GM18520 (cell line): Measurements from ENCODE around the gene ACYP2.
"Not testable (repeated sequence)": the region's sequence is repeated elsewhere in the genome, so short reads cannot be mapped to it uniquely, and the experiment has no call there.

ENCODE experiments used
- ATAC-seq: cut with Tn5 transposase; IDR thresholded peaks from one replicate; pipeline ENCODE4 v1.9.1; 2021; ENCODE audit not compliant: unreplicated experiment

The ACYP2 gene

GRCh38 chr2:54313147-54313546 lies 197.7 kb downstream of the ACYP2 start:
- no peak for ATAC-seq

- ATAC-seq = no peak
Observed at GRCh38 chr2:54317973-54318372, 202.6 kb downstream of the ACYP2 start.

GRCh38 chr2:54318821-54319220 lies 203.4 kb downstream of the ACYP2 start:
- no peak for ATAC-seq

- ATAC-seq = no peak
Observed at GRCh38 chr2:54321047-54321446, 205.6 kb downstream of the ACYP2 start.

GRCh38 chr2:54324517-54324916 lies 209.1 kb downstream of the ACYP2 start:
- not testable (repeated sequence) for ATAC-seq

GRCh38 chr2:54325148-54325547 lies 209.7 kb downstream of the ACYP2 start:
- ATAC-seq = no peak

- ATAC-seq = no peak
Observed at GRCh38 chr2:54329482-54330161, 214.2 kb downstream of the ACYP2 start.

- peak; percentile 83 for ATAC-seq
Observed at GRCh38 chr2:54330162-54330925, 214.9 kb downstream of the ACYP2 start.

- ATAC-seq = no peak
Observed at GRCh38 chr2:54330926-54331835, 215.8 kb downstream of the ACYP2 start.

GRCh38 chr2:54332386-54332785 lies 217.0 kb downstream of the ACYP2 start:
- ATAC-seq = no peak

- no peak for ATAC-seq
Observed at GRCh38 chr2:54336136-54336976, 220.9 kb downstream of the ACYP2 start.

- no peak for ATAC-seq
Observed at GRCh38 chr2:54336977-54337255, 221.5 kb downstream of the ACYP2 start.

GRCh38 chr2:54341656-54342055 lies 226.2 kb downstream of the ACYP2 start:
- ATAC-seq = no peak

- no peak for ATAC-seq
Observed at GRCh38 chr2:54342603-54343002, 227.2 kb downstream of the ACYP2 start.

GRCh38 chr2:54347622-54348021 lies 232.2 kb downstream of the ACYP2 start:
- ATAC-seq = no peak

GRCh38 chr2:54348646-54349045 lies 233.2 kb downstream of the ACYP2 start:
- ATAC-seq = no peak

GRCh38 chr2:54350426-54350825 lies 235.0 kb downstream of the ACYP2 start:
- no peak for ATAC-seq

- ATAC-seq = no peak
Observed at GRCh38 chr2:54353216-54353615, 237.8 kb downstream of the ACYP2 start.
